ENCODE data around the gene ARHGAP20.

Gene ARHGAP20

DNA sequence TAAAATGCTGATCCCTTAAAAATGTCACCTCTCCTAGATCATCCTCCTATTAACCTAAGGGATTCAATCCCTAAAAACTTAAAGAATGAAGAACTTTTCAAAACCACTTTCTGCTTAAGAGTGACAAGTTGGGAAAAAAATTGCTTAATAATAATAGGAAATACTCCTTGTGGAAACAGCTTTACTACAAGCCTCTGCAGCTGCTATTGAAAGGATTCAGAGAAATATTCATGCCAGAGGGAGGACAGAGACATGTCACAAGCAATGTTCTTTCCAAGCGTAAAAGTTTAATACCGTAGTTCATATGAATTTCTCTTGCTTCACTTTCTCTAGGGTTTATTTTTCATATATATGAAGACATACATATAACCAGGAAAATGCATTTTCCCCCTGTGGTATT is 98.2 kb downstream of the ARHGAP20 start:
- DNase-seq (ENCODE audit: low spot score) = no peak

GRCh38 chr11:110613197-110613918 is 98.9 kb downstream of the ARHGAP20 start:
- peak; percentile 13 for DNase-seq (ENCODE audit: low spot score)

- DNase-seq (ENCODE audit: low spot score) = no peak
These were observed 105.8 kb downstream of the ARHGAP20 start for GRCh38 chr11:110606415-110606814.

DNA sequence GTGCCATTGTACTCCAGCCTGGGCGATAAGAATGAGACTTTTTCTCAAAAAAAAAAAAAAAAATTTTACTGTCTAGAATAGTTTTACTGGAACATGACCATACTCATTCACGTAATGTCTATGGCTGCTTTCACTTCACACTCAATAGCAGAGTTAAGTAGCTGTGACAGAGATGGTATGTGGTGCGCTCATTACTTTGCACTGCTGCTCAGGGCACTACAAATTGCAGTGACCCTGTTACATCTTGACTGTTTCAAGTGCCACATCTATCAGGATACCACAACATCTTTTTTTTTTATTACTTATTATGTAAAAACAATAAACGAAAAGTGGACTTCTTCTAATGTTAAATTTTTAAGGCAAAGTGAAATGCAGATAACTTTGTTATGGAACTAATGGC is 110.3 kb downstream of the ARHGAP20 start:
- DNase-seq (ENCODE audit: low spot score) = no peak

DNA sequence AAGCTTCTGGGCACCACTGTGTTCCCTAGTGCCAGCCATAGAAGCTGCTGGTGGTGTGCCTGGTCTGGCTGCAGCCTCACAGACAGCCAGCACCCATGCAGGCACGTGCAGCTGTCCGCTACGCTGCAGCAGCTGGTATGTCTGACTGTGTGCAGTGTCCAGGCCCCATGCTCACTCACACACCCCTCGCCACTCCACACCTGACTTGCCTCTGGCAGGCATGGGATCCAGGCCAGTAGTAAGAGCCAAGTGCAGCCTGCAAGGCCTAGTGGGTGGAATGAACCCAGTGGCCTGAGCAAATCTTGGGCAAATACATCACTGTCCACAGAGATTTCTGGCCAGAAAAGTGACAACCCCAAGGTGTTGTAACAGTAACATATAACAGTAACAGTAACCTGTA is 111.9 kb downstream of the ARHGAP20 start:
- no peak for DNase-seq (ENCODE audit: low spot score)

DNA sequence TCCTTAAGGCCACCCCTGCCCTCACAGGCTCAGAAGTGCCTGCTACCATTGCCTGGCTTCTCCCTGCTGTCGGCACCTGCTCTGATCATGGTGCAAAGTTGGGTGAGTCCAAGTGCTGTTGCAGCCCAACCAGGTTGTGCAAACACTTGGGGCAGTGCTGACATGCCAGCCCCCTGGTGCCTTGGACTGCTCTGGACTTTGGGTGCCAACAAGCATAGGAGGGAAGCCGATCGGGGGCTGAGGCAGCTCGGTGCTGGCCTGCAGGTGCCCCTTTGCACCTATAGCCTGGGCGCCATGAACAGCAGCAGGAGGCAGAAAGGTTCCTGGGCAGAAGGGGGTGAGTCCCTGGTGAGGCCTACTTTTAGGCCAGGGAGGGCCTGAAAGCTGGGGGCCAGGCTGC is 113.0 kb downstream of the ARHGAP20 start:
- DNase-seq (ENCODE audit: low spot score) = no peak

DNA sequence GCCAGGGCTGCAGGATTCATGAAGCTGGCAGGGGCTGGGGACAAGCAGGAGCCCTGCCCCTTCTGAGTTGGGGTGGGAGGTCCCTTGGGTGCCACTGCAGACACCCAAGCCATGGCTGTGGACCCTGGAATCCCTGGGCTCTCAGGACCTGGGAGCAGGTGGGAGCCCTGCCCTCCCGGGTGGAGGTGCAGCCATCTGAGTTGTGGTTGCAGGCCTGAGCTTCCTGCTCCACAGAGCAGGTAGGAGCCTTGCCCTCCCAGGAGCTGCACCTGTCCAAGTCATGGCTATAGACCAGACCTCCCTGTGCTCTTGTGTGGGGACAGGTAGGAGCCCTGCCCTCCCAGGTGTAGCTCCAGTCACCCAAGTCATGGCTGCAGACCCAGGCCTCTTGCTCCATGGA is 113.5 kb downstream of the ARHGAP20 start:
- DNase-seq (ENCODE audit: low spot score) = no peak

DNA sequence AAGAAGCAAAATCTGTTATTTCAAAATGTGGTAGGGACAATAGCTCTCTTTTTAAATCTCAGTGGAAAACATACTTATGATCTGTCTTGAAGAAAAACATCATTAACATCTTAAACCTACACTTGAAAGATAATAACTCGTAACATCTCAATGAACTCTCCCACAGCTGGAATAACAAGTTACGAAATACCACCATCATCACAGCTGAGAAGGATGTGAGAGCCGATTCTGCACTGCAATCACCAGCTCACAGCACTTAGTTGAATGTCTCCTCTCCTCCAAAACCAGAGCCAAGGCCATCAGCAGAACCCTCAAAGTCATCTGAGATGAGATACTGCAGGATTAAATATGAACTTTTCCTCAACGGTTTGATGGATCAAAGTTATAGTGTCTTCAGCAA is 124.3 kb downstream of the ARHGAP20 start:
- DNase-seq (ENCODE audit: low spot score) = no peak

DNA sequence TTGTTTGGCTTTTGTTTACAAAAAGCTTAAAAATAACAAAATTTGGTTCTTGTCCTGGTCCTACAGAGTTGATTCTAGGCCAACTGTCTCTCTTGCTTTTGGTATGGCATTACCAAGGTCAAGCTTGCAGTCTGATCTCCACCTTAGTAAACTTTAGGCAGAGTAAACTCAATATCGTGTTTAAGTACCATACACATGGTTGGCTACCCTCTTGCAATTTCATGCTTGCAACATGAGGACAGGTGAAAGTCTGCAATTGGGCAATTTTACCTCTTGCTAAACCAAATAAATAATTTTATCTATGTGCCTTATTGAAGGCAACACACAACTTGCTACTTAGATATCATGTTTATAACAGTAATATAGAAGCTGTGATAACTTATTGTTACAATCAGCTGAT is 125.1 kb downstream of the ARHGAP20 start:
- no peak for DNase-seq (ENCODE audit: low spot score)

- DNase-seq (ENCODE audit: low spot score) = no peak
These were observed 128.1 kb downstream of the ARHGAP20 start for GRCh38 chr11:110584150-110584549.

- DNase-seq (ENCODE audit: low spot score) = no peak
These were observed 129.4 kb downstream of the ARHGAP20 start for GRCh38 chr11:110582728-110583432.

- DNase-seq (ENCODE audit: low spot score) = no peak
These were observed 131.7 kb downstream of the ARHGAP20 start for GRCh38 chr11:110580571-110580970.

DNA sequence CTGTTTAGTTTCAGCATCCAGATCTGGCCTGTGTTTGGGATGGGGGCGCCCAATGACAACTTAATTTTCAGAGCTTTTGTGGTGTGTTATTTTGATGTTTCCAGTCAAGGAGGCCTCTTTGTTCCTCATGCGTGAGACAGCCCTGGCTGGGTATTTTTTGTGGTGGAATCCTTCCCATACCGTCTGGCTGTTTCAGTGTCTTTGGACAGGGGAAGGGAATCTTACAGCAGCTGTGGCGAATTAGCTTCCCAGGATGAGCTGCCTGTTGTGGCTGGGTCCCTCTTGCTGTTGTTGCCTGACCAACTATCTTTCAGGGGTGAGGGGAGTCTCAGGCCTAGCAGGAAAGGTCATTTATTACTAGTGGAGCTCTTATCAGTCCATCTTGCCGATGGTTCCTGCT is 138.8 kb downstream of the ARHGAP20 start:
- peak; percentile 15 for DNase-seq (ENCODE audit: low spot score)

GRCh38 chr11:110571081-110571720 is 141.0 kb downstream of the ARHGAP20 start:
- DNase-seq (ENCODE audit: low spot score) = no peak

DNA sequence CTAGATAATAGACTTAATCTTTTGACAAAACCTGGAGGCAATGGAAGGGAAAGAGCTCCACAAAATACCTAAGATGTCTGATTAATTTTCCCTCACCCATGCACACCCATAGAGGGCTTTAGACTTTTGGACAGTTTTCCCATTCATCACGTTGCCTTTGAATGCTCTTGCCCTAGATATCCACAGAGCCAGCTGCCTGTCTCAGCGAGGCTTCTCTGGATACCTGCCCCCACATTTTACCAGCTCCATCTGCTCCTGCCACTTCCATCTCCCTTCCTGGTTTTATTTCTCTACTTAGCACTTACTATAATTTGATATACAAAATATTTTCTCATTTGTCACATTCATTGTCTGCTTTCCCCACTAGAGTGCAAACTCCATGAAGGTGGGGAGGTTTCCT is 145.7 kb downstream of the ARHGAP20 start:
- no peak for DNase-seq (ENCODE audit: low spot score)

DNA sequence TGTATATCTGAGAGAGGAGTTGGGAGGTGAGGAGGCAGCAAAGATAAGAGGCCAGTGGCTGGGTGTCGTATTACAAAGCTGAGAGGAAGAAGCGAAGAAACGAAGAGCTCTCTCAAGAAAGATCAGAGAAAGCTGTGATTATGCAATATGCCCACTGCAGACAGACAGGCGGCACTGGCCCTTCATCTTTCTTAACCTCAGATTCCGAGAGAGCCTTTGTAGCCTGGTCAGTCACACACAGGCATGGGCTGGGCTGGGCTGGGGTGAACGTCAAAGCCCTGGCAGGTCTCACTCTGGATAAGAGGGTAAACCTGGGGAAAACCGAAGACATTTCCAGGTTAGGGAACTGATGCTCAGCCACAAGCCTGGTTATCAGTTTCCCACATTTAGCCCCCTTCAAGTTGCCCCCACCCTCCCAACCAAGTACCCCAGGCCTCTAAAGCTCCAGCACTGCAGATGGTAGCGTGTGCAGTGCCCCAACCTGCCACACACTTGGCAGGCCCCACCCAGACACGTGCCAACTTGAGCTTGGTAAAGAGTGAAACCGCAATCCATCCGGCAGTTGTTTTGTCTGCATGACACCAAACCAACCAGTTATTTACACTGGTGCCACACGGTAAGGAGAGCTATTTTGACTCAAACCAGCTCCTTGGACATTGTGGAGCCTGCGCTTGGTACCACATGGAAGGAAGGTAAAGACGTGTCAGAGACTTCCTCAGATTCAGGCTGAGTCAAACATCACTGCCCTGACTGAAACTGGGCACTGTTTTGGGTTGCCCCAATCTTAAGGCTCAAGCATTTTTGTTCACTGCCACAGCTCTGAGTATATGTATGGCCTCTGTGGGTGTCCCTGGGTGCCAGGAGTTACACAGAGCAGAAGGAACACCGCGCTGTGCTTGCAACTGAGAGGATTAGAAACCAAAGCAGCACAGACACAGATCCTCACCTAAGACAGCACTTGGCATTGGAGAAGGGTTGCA is 146.6 kb downstream of the ARHGAP20 start:
- no peak for DNase-seq (ENCODE audit: low spot score)

- no peak for DNase-seq (ENCODE audit: low spot score)
These were observed 147.4 kb downstream of the ARHGAP20 start for GRCh38 chr11:110564676-110565356.

DNA sequence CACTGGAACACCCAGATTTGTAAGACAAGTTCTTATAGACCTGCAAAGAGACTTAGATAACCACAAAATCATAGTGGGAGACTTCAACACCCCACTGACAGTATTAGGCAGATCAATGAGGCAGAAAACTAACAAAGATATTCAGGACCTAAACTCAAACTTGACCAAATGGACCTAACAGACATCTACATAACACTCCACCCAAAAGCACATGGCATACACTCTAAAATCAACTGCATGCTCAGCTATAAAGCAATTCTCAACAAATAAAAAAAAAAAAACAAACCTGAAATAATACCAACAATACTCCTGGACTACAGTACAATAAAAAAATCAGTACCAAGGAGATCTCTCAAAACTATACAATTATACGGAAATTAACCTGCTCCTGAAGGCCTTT is 167.5 kb downstream of the ARHGAP20 start:
- DNase-seq (ENCODE audit: low spot score) = no peak

DNA sequence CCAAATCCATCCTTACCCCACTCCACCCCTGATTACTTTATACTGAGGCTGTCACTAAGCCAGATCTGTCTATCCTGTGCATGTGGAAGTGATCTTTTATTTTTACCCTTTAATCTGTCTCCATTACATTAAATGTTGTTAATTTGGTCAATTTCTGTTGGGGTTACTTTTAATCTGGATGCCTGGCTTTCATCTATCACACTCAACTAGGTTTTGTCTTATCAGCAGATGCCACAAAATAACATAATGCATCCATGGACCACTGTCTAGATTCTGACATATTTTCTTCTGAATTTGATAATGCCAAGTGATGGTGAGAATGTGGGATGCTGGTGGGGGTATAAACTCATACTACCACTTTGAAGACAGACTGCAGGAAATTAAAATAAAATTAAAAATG is 174.1 kb downstream of the ARHGAP20 start:
- DNase-seq (ENCODE audit: low spot score) = peak; percentile 1

DNA sequence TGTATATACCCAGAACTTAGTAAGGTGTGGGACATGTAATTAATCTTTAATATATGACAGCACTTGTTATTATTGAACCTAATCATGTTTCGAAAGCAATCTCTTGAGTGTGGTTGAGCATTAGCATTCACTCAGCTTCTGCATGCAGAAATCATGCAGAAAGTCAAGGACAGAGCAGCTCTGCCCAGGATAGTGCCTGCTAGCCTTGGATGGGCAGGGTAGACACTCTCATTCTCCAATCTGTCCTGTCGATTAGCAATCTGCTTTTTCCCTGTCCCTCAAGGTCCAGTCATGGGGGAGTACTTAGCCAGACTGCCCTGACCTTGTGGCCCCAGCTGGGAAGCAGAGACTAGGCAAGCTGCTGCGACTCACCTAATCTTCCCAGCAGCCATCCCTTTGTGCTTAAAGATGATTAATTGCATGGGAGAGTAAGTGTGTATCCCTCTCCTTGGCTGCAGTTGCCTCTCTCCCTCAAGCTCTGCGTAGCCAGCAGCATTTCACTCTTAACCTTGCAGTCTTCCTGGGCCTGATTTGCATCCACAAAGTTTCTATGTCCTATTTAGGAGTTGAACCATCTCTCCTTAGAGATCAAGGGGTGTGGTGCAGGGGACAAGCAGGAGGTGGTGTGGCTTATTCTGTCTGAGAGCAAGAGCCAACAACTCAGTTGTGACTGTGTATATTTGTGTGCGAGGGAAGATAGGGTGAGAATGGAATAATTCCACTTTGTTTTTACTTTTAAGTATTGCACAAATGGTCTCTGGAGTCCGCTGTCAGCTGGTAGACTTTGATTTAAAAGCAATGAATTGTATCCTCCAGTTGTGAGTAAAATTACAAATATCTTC is 181.1 kb downstream of the ARHGAP20 start:
- no peak for DNase-seq (ENCODE audit: low spot score)

GRCh38 chr11:110529043-110529442 is 183.2 kb downstream of the ARHGAP20 start:
- no peak for DNase-seq (ENCODE audit: low spot score)
